PC-3 (cell line): ENCODE data around the gene MAST4. TPM values are rescaled to one million over a fixed set of nuclear protein-coding genes. Genes with fewer than 3 reads are reported as not detected.

Experiments
- ATAC-seq: fragments of 200-7000 bp; cut with Tn5 transposase; 2 replicates; pipeline ENCODE4 v1.9.1; 2020; ENCODE audit warnings: mild to moderate bottlenecking, moderate library complexity
- BruUV-seq: library from RNA; stranded (reverse); fragments of 400-500 nt; replicated peaks from 2 replicates; lab custom pipeline; 2021; lab: Mats Ljungman, UMichigan
- CTCF ChIA-PET: fragments of 300-600 bp; sonication (Branson Sonifier 250); formaldehyde crosslinking; loops from one replicate; lab custom pipeline; 2022; ENCODE audit warnings: antibody characterized with exemption; lab: Charles Lee
- POLR2A ChIA-PET: fragments of 300-600 bp; sonication (Branson Sonifier 250); formaldehyde crosslinking; loops from one replicate; lab custom pipeline; 2022; ENCODE audit warnings: antibody characterized with exemption; ENCODE audit not compliant: unreplicated experiment; lab: Charles Lee
- DNase-seq: peaks from one replicate; pipeline ENCODE4 v3.0.0-alpha.2; 2015
- H2AFZ ChIP-seq: fragments of 300-600 bp; sonication (generic); 2 replicates; pipeline ENCODE4 v1.6.0; 2016; ENCODE audit warnings: antibody characterized with exemption, low read length
- H3F3A ChIP-seq: fragments of 300-600 bp; sonication (generic); one replicate; pipeline ENCODE4 v1.6.0; 2017; ENCODE audit warnings: antibody characterized with exemption, low read length, control low read depth, mild to moderate bottlenecking; ENCODE audit not compliant: unreplicated experiment
- H3K27ac ChIP-seq: fragments of 300-600 bp; sonication (generic); 2 replicates; pipeline ENCODE4 v1.5.1; 2016; ENCODE audit warnings: mild to moderate bottlenecking, low read length
- H3K27me3 ChIP-seq: fragments of 300-600 bp; sonication (generic); 2 replicates; pipeline ENCODE4 v1.6.1; 2016; ENCODE audit warnings: low read length, mixed read lengths
- H3K36me3 ChIP-seq: fragments of 300-600 bp; sonication (generic); 2 replicates; pipeline ENCODE4 v1.6.1; 2016; ENCODE audit warnings: low read depth, mixed run types, low read length, mixed read lengths
- H3K4me1 ChIP-seq: fragments of 300-600 bp; sonication (generic); 2 replicates; pipeline ENCODE4 v1.5.1; 2016; ENCODE audit warnings: low read length; ENCODE audit not compliant: insufficient read depth
- H3K4me2 ChIP-seq: fragments of 300-600 bp; sonication (generic); 2 replicates; pipeline ENCODE4 v1.6.0; 2016; ENCODE audit warnings: low read length
- H3K4me3 ChIP-seq: fragments of 300-600 bp; sonication (generic); 2 replicates; pipeline ENCODE4 v1.5.1; 2016; ENCODE audit warnings: mild to moderate bottlenecking, low read length, mixed read lengths
- H3K79me2 ChIP-seq: fragments of 300-600 bp; sonication (generic); 2 replicates; pipeline ENCODE4 v1.6.1; 2017; ENCODE audit warnings: low read length, mixed read lengths
- H3K9ac ChIP-seq: fragments of 300-600 bp; sonication (generic); 2 replicates; pipeline ENCODE4 v1.6.0; 2016; ENCODE audit warnings: mild to moderate bottlenecking, low read length
- H3K9me2 ChIP-seq: fragments of 300-600 bp; sonication (generic); replicated peaks from 2 replicates; pipeline ENCODE4 v1.6.1; 2016; ENCODE audit warnings: mixed run types, low read length, mixed read lengths
- H3K9me3 ChIP-seq: fragments of 300-600 bp; sonication (generic); 2 replicates; pipeline ENCODE4 v1.6.1; 2016; ENCODE audit warnings: low read length, mixed read lengths
- H4K20me1 ChIP-seq: fragments of 300-600 bp; sonication (generic); 2 replicates; pipeline ENCODE4 v1.6.1; 2016; ENCODE audit warnings: low read length, mixed read lengths
- CTCF ChIP-seq: fragments of 300-600 bp; sonication (generic); conservative IDR thresholded peaks from 2 replicates; pipeline ENCODE4 v1.5.1; 2017; ENCODE audit warnings: antibody characterized with exemption, low read depth, mild to moderate bottlenecking, low read length
- EZH2 ChIP-seq: fragments of 300-600 bp; sonication (generic); IDR thresholded peaks from one replicate; pipeline ENCODE4 v1.6.1; 2017; ENCODE audit warnings: antibody characterized with exemption, mild to moderate bottlenecking, low read length; ENCODE audit not compliant: unreplicated experiment
- EZH2phosphoT487 ChIP-seq: fragments of 300-600 bp; sonication (generic); IDR thresholded peaks from 2 replicates; pipeline ENCODE4 v1.6.1; 2018; ENCODE audit warnings: mild to moderate bottlenecking, antibody characterized with exemption, low read length, borderline replicate concordance
- intact Hi-C: fragments of 100-400 bp; cut with micrococcal nuclease; formaldehyde crosslinking; loops from 2 replicates; pipeline ENCODE4 v1.9.0; 2023
- total RNA-seq: library from RNA; depleted of rRNA; stranded (reverse); fragments of >200 nt; gene quantifications from 2 replicates; pipeline ENCODE4 v1.2.3, GENCODE V29; 2014

The MAST4 gene
- total RNA-seq, 1 experiment from 2014 or later: 7.9 TPM

- Histone ChIP-seq H4K20me1 (no peaks in the 10 kb centered on the region), H3K36me3 (no peaks in the 10 kb centered on the region), H2AFZ (no peak overlapping the region), H3K79me2 (no peaks in the 10 kb centered on the region), H3K9me3 (no peaks in the 10 kb centered on the region), H3K27me3 (no peaks in the 10 kb centered on the region), H3K9ac (no peak overlapping the region), H3K4me2 (no peak overlapping the region), H3K4me1 (no peaks in the 10 kb centered on the region), H3F3A (no peaks in the 10 kb centered on the region), H3K9me2 (no peaks in the 10 kb centered on the region), H3K4me3 (no peak overlapping the region), H3K27ac (no peak overlapping the region)
- no peak for TF ChIP-seq CTCF
- TF ChIP-seq EZH2phosphoT487: no peak
- no peak for TF ChIP-seq EZH2
- intact Hi-C loops: no loop called here
- ATAC-seq: no peak
- no peak for DNase-seq
- no TSS peak for BruUV-seq
- ChIA-PET CTCF (no interaction called here), POLR2A (no interaction called here)
Measured at GRCh38 chr5:66718374-66719002, 122.3 kb downstream of the MAST4 start.

DNA sequence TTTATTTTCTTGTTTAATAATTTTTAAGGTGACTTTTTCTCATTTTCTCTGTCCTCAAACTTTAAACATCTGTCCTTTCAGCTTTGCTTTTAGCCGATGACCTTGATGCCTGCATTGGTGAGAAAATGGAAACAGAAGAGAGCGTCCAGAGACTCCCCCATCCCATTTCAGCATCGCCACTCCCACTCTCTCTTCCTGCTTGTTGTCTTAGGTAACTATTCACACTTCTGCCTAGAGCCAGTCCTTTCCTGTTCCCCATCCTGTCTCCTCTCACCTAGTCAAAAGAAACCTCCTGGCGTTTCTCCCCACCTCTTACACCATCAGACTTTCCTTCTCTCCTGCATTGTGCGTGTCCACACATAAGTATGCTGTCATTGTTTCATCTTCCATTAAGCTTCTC lies 124.6 kb downstream of the MAST4 start:
- Histone ChIP-seq H2AFZ (no peak overlapping the region), H3K4me3 (no peak overlapping the region), H4K20me1 (no peaks in the 10 kb centered on the region), H3K79me2 (no peaks in the 10 kb centered on the region), H3K9me3 (no peaks in the 10 kb centered on the region), H3F3A (no peaks in the 10 kb centered on the region), H3K4me2 (no peak overlapping the region), H3K4me1 (no peaks in the 10 kb centered on the region), H3K9me2 (no peaks in the 10 kb centered on the region), H3K36me3 (no peaks in the 10 kb centered on the region), H3K27me3 (no peaks in the 10 kb centered on the region), H3K27ac (no peak overlapping the region), H3K9ac (no peak overlapping the region)
- DNase-seq (no peak), ATAC-seq (no peak)
- POLR2A ChIA-PET: no interaction called here
- CTCF ChIA-PET: no interaction called here
- intact Hi-C loops: no loop called here
- TF ChIP-seq CTCF (no peak), EZH2 (no peak), EZH2phosphoT487 (no peak)
- BruUV-seq: no TSS peak

DNA sequence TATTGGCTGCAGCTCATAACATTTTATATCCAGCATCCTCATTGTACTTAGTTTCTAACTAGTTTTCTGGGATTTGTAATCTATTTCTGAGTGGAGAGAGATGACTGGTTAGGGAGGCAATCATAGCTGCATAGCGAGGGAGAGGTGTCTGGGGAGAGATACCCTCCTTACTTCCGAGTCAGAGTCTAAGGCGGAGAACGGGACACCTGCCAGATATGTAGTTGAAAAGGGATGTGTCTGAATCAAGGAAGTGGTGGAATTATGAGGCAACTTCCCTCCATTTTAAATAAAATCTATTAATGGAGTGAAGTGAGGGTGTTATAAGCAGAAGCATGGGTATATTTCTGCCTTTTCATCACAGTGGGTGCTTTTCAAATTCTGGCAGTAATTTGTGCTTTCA lies 126.5 kb downstream of the MAST4 start:
- no TSS peak for BruUV-seq
- Histone ChIP-seq H3K9ac (no peak overlapping the region), H2AFZ (no peak overlapping the region), H3K4me3 (no peak overlapping the region), H3K4me1 (no peaks in the 10 kb centered on the region), H3K36me3 (no peaks in the 10 kb centered on the region), H3K27ac (no peak overlapping the region), H3K9me3 (no peaks in the 10 kb centered on the region), H3F3A (no peaks in the 10 kb centered on the region), H3K4me2 (no peak overlapping the region), H3K27me3 (no peaks in the 10 kb centered on the region), H3K9me2 (no peaks in the 10 kb centered on the region), H4K20me1 (no peaks in the 10 kb centered on the region), H3K79me2 (no peaks in the 10 kb centered on the region)
- no peak for DNase-seq
- intact Hi-C loops: no loop called here
- CTCF ChIA-PET: no interaction called here
- no peak for ATAC-seq
- POLR2A ChIA-PET: no interaction called here
- TF ChIP-seq EZH2phosphoT487 (no peak), EZH2 (no peak), CTCF (no peak)
